HFF-Myc (cell line): Measurements from ENCODE around the gene KIF7.

Experiments used
- DNase-seq: peaks from one replicate; pipeline ENCODE4 v3.0.0-alpha.2; 2011; ENCODE audit warnings: low read depth; ENCODE audit errors: extremely low read depth
- H3K4me3 ChIP-seq: replicated peaks from 2 replicates; pipeline ENCODE4 v1.5.1; 2011; ENCODE audit warnings: low read depth, mild to moderate bottlenecking, control low read depth, low read length
- TF ChIP-seq, protein P1 (sequence below): IDR thresholded peaks from 2 replicates; pipeline ENCODE4 v1.5.1; 2012; ENCODE audit warnings: mild to moderate bottlenecking, low read depth, low read length, control low read depth; ENCODE audit errors: missing control alignments

KIF7 gene

DNA sequence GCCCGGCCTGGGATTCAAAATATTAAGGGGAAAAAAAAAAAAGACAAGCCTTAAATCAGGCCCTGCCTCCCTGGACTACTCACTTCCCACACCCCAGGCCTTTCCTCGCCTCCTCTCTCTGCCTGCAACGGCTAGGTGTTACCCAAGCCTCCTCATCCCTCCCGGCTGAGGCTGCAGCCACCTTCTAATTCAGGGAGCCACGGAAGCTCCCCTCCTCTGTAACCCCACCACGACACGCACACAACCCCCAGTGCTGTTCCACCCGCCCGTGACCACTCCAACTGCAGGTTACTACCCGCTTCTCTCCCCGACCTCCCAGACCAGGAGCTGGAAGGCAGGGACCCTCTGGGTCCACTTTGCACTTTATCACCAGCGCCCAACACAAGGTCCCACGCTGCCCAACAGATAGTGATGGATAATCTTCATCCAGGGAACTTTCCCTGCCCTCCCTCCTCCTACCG lies 936 bp downstream of the KIF7 start:
- DNase-seq = no peak
- peak overlapping the region; percentile 83 for H3K4me3 ChIP-seq
- TF ChIP-seq, protein P1, sequence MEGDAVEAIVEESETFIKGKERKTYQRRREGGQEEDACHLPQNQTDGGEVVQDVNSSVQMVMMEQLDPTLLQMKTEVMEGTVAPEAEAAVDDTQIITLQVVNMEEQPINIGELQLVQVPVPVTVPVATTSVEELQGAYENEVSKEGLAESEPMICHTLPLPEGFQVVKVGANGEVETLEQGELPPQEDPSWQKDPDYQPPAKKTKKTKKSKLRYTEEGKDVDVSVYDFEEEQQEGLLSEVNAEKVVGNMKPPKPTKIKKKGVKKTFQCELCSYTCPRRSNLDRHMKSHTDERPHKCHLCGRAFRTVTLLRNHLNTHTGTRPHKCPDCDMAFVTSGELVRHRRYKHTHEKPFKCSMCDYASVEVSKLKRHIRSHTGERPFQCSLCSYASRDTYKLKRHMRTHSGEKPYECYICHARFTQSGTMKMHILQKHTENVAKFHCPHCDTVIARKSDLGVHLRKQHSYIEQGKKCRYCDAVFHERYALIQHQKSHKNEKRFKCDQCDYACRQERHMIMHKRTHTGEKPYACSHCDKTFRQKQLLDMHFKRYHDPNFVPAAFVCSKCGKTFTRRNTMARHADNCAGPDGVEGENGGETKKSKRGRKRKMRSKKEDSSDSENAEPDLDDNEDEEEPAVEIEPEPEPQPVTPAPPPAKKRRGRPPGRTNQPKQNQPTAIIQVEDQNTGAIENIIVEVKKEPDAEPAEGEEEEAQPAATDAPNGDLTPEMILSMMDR = no peak

DNA sequence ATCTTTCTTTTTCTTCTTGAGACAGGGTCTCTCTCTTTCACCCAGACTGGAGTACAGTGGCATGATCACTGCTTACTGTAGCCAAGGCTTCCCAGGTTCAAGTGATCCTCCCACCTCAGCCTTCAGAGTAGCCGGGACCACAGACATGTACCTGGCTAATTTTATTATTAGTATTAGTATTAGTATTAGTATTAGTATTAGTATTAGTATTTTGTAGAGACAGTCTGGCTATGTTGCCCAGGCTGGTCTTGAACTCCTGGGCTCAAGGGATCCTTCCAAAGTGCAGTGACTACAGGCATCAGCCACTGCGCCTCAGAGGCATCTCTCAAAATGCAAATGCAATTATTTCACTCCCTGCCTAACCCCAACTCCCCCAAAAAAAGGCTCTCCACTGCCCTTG lies 1.7 kb downstream of the KIF7 start:
- no peak overlapping the region for H3K4me3 ChIP-seq
- TF ChIP-seq, protein P1 = no peak
- no peak for DNase-seq

DNA sequence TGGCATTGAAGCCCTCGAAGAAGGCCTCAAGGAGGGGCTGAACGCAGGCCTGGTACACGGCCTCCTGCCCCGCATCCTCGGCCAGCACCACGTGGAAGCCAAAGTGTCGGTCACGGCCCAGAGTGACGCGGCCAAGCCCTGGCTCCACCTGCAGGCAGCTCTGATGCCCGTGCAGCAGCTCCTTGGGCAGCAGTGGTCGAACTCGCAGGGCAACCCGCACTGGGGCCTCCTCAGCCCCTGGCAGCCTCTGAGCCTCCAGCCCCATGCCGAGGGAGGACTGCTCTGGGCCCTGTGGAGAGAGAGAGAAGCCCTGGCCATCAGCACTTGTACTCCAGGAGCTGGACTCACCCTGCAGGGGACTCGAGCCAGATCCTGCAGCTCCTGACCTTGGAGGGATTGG lies 2.6 kb downstream of the KIF7 start:
- no peak for DNase-seq
- TF ChIP-seq, protein P1 = no peak

DNA sequence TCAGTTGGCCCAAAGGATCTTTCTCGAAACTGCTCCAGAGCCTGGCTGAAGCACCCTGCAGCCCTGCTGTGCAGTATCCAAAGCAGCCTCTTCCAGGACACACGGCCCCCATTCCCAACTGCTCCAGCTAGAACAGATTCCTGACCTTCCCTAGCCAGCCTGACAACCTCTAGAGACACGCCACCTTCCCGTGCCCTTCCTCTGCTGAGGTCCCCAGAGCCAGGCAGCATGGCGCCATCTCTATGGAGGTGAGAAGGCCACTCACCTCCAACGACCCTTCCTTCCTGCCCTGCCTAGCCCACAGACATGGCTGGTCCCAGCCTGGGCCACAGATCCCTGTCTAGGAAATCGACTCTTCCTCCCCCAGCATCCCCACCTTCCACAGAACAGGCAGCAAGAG lies 3.1 kb downstream of the KIF7 start:
- no peak overlapping the region for H3K4me3 ChIP-seq
- TF ChIP-seq, protein P1 = no peak
- DNase-seq = no peak

More for the DNA sequence above, 2.6 kb downstream of the KIF7 start:
- no peak overlapping the region for H3K4me3 ChIP-seq

DNA sequence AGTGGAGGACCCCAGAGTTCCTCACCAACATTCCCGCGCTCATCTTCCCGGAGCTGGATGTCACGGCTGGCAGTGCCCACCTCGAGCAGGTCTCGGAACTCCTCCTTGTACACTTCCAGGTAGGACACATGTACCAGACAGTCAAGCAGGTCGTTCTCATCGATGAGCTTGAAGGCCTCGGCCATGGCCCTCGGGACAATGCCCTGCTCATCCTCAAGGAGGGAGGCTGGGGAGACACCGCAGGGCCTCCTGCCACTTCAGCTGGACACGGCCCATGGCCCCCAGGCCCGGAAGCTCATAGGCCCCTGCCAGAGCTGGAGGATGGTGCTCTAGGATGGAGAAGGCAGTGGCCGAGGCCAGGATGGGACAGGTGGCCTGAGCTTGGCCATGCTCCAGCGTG lies 5.6 kb downstream of the KIF7 start:
- DNase-seq = no peak
- TF ChIP-seq, protein P1 = no peak
- no peak overlapping the region for H3K4me3 ChIP-seq

DNA sequence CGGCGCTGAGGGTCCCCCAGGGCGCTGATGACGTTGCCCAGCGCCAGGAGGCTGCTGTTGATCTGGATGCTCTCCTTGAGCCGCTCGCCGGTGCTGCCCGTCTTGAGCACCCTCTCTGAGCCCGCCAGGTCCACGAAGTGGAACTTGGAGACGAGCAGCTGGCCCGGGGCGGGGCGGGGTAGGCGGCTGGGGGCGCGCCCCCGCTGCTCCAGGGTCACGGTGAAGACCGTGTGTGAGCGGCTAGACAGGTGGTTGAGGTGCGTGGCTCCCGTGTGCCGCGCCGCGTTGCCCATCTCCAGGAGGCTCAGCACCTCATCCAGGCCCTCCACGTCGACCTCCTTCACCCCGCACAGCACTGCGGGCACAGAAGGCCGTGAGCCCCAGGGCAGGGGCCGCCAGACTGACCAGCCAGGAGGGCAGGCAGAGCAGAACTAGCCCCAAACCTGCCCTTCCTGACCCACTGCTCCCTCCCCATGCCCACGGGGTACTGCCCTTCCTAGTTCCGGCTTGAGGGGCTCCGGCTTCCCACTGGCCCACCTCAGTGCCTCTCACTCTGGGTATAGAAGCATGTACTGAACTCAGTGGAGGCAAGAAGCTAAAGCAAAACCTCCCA lies 6.1 kb downstream of the KIF7 start:
- no peak for DNase-seq
- H3K4me3 ChIP-seq = no peak overlapping the region
- TF ChIP-seq, protein P1 = no peak
